Aorta (tissue), 5 donors: Measurements from ENCODE around the gene AP4S1. TPM values are rescaled to one million over a fixed set of nuclear protein-coding genes. Genes with fewer than 3 reads are reported as not detected.

Source experiments
- ATAC-seq: fragments of 200-7000 bp; cut with Tn5 transposase; one replicate; pipeline ENCODE4 v1.9.1; 2022; ENCODE audit warnings: moderate library complexity; ENCODE audit not compliant: low FRiP score
- DNase-seq, 2 donors: peaks; one replicate each; pipeline ENCODE4 v3.0.0-alpha.2; 2020
- H3K27ac ChIP-seq, 2 donors: one replicate each; pipeline ENCODE4 v1.5.1; 2013; ENCODE audit warnings: low read length in 2 of 2, mild to moderate bottlenecking in 2 of 2, moderate library complexity in 2 of 2, control low read depth in 1 of 2, inconsistent platforms in 1 of 2, low read depth in 1 of 2
- H3K27me3 ChIP-seq, 2 donors: one replicate each; pipeline ENCODE4 v1.6.1; 2013; ENCODE audit warnings: control low read depth in 1 of 2, low read length in 1 of 2, mild to moderate bottlenecking in 1 of 2, moderate library complexity in 1 of 2; ENCODE audit not compliant: insufficient read depth in 2 of 2, control insufficient read depth in 1 of 2
- H3K36me3 ChIP-seq, 2 donors: one replicate each; pipeline ENCODE4 v1.6.1; 2013; ENCODE audit warnings: control low read depth in 1 of 2, low read length in 1 of 2, mild to moderate bottlenecking in 1 of 2; ENCODE audit not compliant: insufficient read depth in 2 of 2, control insufficient read depth in 1 of 2
- H3K4me1 ChIP-seq, 2 donors: one replicate each; pipeline ENCODE4 v1.6.1; 2013; ENCODE audit warnings: low read length in 2 of 2, control low read depth in 1 of 2, mild to moderate bottlenecking in 1 of 2, moderate library complexity in 1 of 2; ENCODE audit not compliant: insufficient read depth in 2 of 2, control insufficient read depth in 1 of 2
- H3K4me3 ChIP-seq, 2 donors: one replicate each; pipeline ENCODE4 v1.5.1; 2013; ENCODE audit warnings: low read length in 2 of 2, control low read depth in 1 of 2, mild to moderate bottlenecking in 1 of 2
- H3K9me3 ChIP-seq: one replicate; pipeline ENCODE4 v1.6.1; 2013; ENCODE audit warnings: mild to moderate bottlenecking, low read length; ENCODE audit not compliant: control insufficient read depth
- WGBS, 2 donors: extraction: QIAGEN DNeasy Blood & Tissue Kit; methylation state at CpG; one replicate each; pipeline ENCODE4 v1.1.7; 2013; 5-methylcytosine and 5-hydroxymethylcytosine counted together
- intact Hi-C, 2 donors: fragments of 100-400 bp; cut with DNase I; formaldehyde crosslinking; loops; one replicate each; pipeline versions ENCODE4 v1.14.2 to v1.15.0; 2022
- microRNA-seq, 2 donors: library from miRNA; unstranded; fragments of <30 nt; microRNA quantifications; one replicate each; pipeline ENCODE4 v1.2.0, GENCODE V29; 2020
- polyA plus RNA-seq, 2 donors: library from polyadenylated mRNA; stranded (reverse); fragments of 200-250 nt; gene quantifications; one replicate each; pipeline ENCODE4 v1.2.3, GENCODE V29; 2013
- total RNA-seq, 2 donors: library from RNA; stranded (reverse); fragmentation: NEBNext Ultra II Directional; extraction: Animal tissue kit (Norgen Biotek cat#: 25700); gene quantifications; one replicate each; pipeline ENCODE4 v1.2.1, GENCODE V29; 2021
- donor health status: healthy with polysubstance abuse.
- donor health status: Bipolar disorder and iron deficiency.
- donor health status: DM: no; HTN: no; CAD: no.
- donor health status: DM: no; HTN: no; CAD: no.
- donor health status: DM: yes; HTN: yes; CAD: no.

Gene AP4S1
- total and polyA plus RNA-seq, 4 donors, result 7.1 to 20.2 (median 9.9) TPM

DNA sequence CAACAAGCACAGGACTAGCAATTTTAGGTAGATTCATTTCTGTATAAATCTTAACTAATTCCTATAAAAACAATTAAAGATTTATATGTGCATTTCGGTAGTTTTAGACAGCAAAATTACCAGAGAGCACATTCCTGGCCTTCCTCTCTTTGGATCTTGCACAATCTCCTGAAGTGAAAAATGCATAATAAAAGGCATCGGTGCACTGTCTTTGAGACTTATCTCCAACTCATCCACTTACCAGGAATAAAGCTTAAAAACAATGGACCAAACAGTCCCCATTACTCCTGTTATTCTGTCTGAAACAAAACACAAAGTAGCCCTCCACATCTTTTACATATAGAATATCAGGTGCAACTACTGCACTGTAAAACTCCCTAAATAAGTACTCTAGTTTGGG is 112.9 kb downstream of the AP4S1 start:
- DNase-seq (no peak), ATAC-seq (no peak)
- H3K27ac ChIP-seq, result no peak overlapping the region
- WGBS, 2 donors, result 85 to 88% methylated on average over 2 of the region's 2 CpGs
- no peaks in the 10 kb centered on the region for H3K27me3 ChIP-seq
- intact Hi-C loops, result no loop called here
- no peaks in the 10 kb centered on the region for H3K4me1 ChIP-seq
- H3K9me3 ChIP-seq, result no peaks in the 10 kb centered on the region
- H3K36me3 ChIP-seq, result peaks cover 3 to 6% of the 10 kb centered on the region in 2 donors
- H3K4me3 ChIP-seq, result no peak overlapping the region

DNA sequence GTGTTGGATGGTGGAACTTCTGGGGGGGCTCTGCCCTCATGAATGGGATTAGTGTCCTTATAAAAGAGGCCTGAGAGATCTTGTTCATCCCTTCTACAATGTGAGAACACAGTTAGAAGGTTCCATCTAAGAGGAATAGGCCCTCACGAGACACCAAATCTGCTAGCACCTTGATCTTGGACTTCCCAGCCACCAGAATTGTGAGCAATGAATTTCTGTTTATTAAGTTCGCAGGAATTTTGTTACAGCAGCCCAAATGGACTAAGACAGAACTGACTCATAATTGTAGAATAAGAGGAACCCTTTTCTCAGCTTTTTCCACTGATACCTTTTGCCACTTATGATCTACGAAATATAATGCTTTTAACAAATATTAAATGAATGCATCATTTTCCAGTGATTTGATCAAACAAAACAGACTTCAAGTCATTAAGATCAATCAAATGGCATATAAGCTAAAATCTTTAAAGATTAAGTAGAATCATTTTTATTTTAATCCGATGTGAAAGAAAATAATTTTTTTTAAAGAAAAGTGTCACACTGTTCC is 113.9 kb downstream of the AP4S1 start:
- Histone ChIP-seq H3K27me3 (no peaks in the 10 kb centered on the region), H3K36me3 (peaks cover 5 to 6% of the 10 kb centered on the region in 2 donors), H3K4me3 (no peak overlapping the region), H3K9me3 (no peaks in the 10 kb centered on the region), H3K27ac (no peak overlapping the region), H3K4me1 (no peaks in the 10 kb centered on the region)
- 94 to 97% methylated on average over 4 of the region's 4 CpGs for WGBS, 2 donors
- DNase-seq, result no peak
- ATAC-seq, result no peak
- intact Hi-C loops, result no loop called here

DNA sequence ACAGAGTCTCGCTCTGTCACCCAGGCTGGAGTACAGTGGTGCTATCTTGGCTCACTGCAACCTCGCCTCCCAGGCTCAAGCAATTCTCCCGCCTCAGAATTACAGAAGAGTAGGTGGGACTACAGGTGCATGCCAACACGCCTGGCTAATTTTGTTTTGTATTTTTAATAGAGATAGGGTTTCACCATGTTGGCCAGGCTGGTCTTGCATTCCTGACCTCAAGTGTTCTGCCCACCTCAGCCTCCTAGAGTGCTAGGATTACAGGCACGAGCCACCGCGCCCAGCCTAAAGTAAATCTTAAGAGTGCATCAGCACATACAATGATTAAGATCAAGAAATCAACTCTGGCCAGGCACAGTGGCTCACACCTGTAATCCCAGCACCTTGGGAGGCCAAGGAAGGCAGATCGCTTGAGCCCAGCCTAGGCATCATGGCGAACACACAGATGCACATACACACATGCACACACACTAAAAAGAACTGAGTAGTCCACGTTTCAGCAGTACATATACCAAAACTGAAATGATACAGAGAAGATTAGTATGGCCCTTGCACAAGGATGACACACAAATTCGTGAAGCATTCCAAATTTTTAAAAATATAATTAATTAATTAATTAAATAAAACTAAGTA is 117.1 kb downstream of the AP4S1 start:
- ATAC-seq (no peak), DNase-seq (no peak)
- Histone ChIP-seq H3K27ac (no peak overlapping the region), H3K4me1 (no peaks in the 10 kb centered on the region), H3K4me3 (no peak overlapping the region), H3K27me3 (no peaks in the 10 kb centered on the region), H3K36me3 (peaks cover 2 to 9% of the 10 kb centered on the region in 2 donors), H3K9me3 (no peaks in the 10 kb centered on the region)
- 91 to 93% methylated on average over 11 of the region's 11 CpGs for WGBS, 2 donors
- intact Hi-C loops, result no loop called here

Small RNAs within 50 kb of the gene (microRNA-seq; reads per million reads assigned to microRNA genes)
- gene MIR624, result 3.6 to 16.9 reads per million in 2 donors

Other genes with a start within 250 kb of the AP4S1 start
- 1 to 10 TPM; 1.4 to 2.9 TPM for gene COCH, start 151.1 kb upstream of the AP4S1 start, total RNA-seq
- gene COCH, start 151.1 kb upstream of the AP4S1 start, polyA plus RNA-seq, result 1 to 10 TPM in 1 of 2 donors, under 1 TPM in 1; 0.90 to 1.9 TPM
- gene STRN3, start 730 bp downstream of the AP4S1 start, total RNA-seq, result 10 to 100 TPM; 52.2 to 64.5 TPM
- 10 to 100 TPM; 11.4 to 13.0 TPM for gene STRN3, start 730 bp downstream of the AP4S1 start, polyA plus RNA-seq
- gene HECTD1, start 182.1 kb downstream of the AP4S1 start, total RNA-seq, result 100 to 1,000 TPM; 137 to 164 TPM
- 10 to 100 TPM; 23.5 to 47.6 TPM for gene HECTD1, start 182.1 kb downstream of the AP4S1 start, polyA plus RNA-seq